K562 (cell line): Measurements from ENCODE around the gene PI4KA. TPM values are rescaled to one million over a fixed set of nuclear protein-coding genes. Genes with fewer than 3 reads are reported as not detected.

ENCODE experiments used
- DMBX1 ChIP-seq: fragments of 250-450 bp; sonication (Bioruptor Pico); IDR thresholded peaks from 2 replicates; pipeline ENCODE4 v1.8.0; 2022; ENCODE audit warnings: inconsistent platforms, mild to moderate bottlenecking, moderate library complexity, borderline replicate concordance
- ETS2 ChIP-seq: IDR thresholded peaks from 2 replicates; pipeline ENCODE4 v1.6.1; 2016; ENCODE audit warnings: borderline replicate concordance, missing genetic modification characterization, mild to moderate bottlenecking, moderate library complexity, missing compliant biosample characterization; ENCODE audit not compliant: poor library complexity, severe bottlenecking
- EWSR1 ChIP-seq: fragments of 450-650 bp; IDR thresholded peaks from 2 replicates; pipeline ENCODE4 v1.6.1; 2018; ENCODE audit warnings: borderline replicate concordance, mild to moderate bottlenecking, low read depth, moderate library complexity; ENCODE audit not compliant: partially characterized antibody
- L3MBTL2 ChIP-seq: fragments of 450-650 bp; IDR thresholded peaks from 2 replicates; pipeline ENCODE4 v1.6.1; 2016; ENCODE audit warnings: mild to moderate bottlenecking, moderate library complexity
- RAD51 ChIP-seq: fragments of 450-650 bp; IDR thresholded peaks from 2 replicates; pipeline ENCODE4 v1.7.1; 2016; ENCODE audit warnings: low read depth, mild to moderate bottlenecking, borderline replicate concordance
- SRSF1 ChIP-seq: fragments of 200-400 bp; formaldehyde crosslinking; IDR thresholded peaks from 2 replicates; pipeline ENCODE4 v1.6.1; 2017; ENCODE audit warnings: mild to moderate bottlenecking, low read depth, low read length, moderate library complexity
- STAT5B ChIP-seq: fragments of 250-450 bp; sonication (Bioruptor Pico); IDR thresholded peaks from 2 replicates; pipeline ENCODE4 v1.8.0; 2021; ENCODE audit warnings: mild to moderate bottlenecking, inconsistent platforms
- ZNF124 ChIP-seq: sonication (generic); formaldehyde crosslinking; IDR thresholded peaks from 2 replicates; pipeline ENCODE4 v1.8.1; 2022; ENCODE audit warnings: missing genetic modification reagents
- ZNF274 ChIP-seq: IDR thresholded peaks from 2 replicates; pipeline ENCODE4 v1.6.1; 2011; ENCODE audit warnings: low read depth, mild to moderate bottlenecking, low read length, moderate library complexity, borderline replicate concordance
- polyA plus RNA-seq, 8 experiments: library from polyadenylated mRNA; depleted of rRNA in 4 of 8; stranded (reverse) in 5 of 8; unstranded in 3 of 8; fragments of >200 nt; fragmentation: Nextera tagmentation in 2 of 8; fragmentation: Illumina TruSeq in 1 of 8; extraction: Ambion mirVana in 2 of 8; extraction: Trizol in 1 of 8; gene quantifications; 2 replicates each; pipeline versions ENCODE4 v1.2.1 to v1.2.3, GENCODE V29; 2011 to 2014; ENCODE audit warnings: inconsistent platforms in 1 of 8, missing spikeins in 1 of 8
- total RNA-seq, 7 experiments: library from RNA; depleted of rRNA in 6 of 7; stranded (reverse); fragments of >200 nt in 6 of 7; fragmentation: Illumina TruSeq in 2 of 7; extraction: Trizol in 2 of 7; gene quantifications; 2 replicates each; pipeline versions ENCODE4 v1.2.1 to v1.2.3, GENCODE V29; 2011 to 2021; ENCODE audit warnings: low replicate concordance in 1 of 7
- TF ChIP-seq, protein P1 (sequence below): fragments of 250-450 bp; sonication (Bioruptor Pico); IDR thresholded peaks from 2 replicates; pipeline ENCODE4 v1.4.0; 2020
- TF ChIP-seq, protein P2 (sequence below): fragments of 250-450 bp; sonication (Bioruptor Pico); IDR thresholded peaks from 2 replicates; pipeline ENCODE4 v1.4.0; 2020; ENCODE audit warnings: mild to moderate bottlenecking, moderate library complexity
- TF ChIP-seq, protein P3 (sequence below): fragments of 450-650 bp; formaldehyde crosslinking; IDR thresholded peaks from 2 replicates; pipeline ENCODE4 v1.4.0; 2020; ENCODE audit warnings: mild to moderate bottlenecking, moderate library complexity
- TF ChIP-seq, protein P4 (sequence below): sonication (generic); formaldehyde crosslinking; IDR thresholded peaks from 2 replicates; pipeline ENCODE4 v1.8.0; 2023; ENCODE audit warnings: mild to moderate bottlenecking, missing genetic modification reagents

Gene PI4KA
- total and polyA plus RNA-seq, 9 of the 15 experiments (the other 6 are each of a cell fraction or from before 2014, with no cell fraction given), result 7.3 to 187 (median 84.7) TPM

DNA sequence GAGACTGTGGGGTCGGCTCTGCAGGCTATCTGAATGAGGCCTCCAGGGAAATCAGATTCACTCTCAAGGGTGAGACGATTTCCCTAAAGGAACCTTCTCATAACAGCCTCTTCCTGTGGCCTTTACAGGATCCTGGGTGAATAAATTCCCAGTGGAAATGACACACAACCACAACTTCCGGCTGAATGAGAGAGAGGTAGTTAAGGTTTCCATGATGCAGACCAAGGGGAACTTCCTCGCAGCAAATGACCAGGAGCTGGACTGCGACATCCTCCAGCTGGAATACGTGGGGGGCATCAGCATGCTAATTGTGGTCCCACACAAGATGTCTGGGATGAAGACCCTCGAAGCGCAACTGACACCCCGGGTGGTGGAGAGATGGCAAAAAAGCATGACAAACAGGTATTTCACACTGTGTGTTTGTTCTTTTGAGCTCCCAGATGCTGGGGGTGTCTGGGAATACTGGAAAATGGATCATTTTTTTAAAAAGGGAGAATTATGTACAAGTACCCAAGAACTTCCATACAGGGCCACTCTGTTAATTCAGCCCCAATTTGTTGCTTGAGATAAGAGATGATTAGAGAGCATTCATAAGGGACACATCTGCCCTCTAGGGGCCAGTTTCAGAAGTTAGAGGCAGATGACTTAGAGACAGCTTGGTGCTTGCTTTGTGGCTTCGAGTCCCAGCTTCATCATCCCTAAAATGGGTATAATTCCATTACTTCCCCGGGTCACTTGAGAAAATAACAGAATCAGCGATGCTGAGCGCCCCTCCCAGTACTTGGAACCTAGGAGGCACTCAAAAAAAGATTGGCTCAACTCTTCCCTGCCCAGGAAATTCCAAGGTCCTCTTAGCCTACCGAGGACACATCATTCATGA is 74.5 kb downstream of the PI4KA start (continued):
- TF ChIP-seq L3MBTL2 (no peak), EWSR1 (no peak), RAD51 (no peak), ETS2 (tag) (no peak), ZNF124 (CRISPR knock-in tag) (no peak), SRSF1 (no peak), ZNF274 (no peak), STAT5B (CRISPR knock-in tag) (no peak), DMBX1 (CRISPR knock-in tag) (no peak; the same call in 1 of the 2 replicates)
- TF ChIP-seq, protein P1, sequence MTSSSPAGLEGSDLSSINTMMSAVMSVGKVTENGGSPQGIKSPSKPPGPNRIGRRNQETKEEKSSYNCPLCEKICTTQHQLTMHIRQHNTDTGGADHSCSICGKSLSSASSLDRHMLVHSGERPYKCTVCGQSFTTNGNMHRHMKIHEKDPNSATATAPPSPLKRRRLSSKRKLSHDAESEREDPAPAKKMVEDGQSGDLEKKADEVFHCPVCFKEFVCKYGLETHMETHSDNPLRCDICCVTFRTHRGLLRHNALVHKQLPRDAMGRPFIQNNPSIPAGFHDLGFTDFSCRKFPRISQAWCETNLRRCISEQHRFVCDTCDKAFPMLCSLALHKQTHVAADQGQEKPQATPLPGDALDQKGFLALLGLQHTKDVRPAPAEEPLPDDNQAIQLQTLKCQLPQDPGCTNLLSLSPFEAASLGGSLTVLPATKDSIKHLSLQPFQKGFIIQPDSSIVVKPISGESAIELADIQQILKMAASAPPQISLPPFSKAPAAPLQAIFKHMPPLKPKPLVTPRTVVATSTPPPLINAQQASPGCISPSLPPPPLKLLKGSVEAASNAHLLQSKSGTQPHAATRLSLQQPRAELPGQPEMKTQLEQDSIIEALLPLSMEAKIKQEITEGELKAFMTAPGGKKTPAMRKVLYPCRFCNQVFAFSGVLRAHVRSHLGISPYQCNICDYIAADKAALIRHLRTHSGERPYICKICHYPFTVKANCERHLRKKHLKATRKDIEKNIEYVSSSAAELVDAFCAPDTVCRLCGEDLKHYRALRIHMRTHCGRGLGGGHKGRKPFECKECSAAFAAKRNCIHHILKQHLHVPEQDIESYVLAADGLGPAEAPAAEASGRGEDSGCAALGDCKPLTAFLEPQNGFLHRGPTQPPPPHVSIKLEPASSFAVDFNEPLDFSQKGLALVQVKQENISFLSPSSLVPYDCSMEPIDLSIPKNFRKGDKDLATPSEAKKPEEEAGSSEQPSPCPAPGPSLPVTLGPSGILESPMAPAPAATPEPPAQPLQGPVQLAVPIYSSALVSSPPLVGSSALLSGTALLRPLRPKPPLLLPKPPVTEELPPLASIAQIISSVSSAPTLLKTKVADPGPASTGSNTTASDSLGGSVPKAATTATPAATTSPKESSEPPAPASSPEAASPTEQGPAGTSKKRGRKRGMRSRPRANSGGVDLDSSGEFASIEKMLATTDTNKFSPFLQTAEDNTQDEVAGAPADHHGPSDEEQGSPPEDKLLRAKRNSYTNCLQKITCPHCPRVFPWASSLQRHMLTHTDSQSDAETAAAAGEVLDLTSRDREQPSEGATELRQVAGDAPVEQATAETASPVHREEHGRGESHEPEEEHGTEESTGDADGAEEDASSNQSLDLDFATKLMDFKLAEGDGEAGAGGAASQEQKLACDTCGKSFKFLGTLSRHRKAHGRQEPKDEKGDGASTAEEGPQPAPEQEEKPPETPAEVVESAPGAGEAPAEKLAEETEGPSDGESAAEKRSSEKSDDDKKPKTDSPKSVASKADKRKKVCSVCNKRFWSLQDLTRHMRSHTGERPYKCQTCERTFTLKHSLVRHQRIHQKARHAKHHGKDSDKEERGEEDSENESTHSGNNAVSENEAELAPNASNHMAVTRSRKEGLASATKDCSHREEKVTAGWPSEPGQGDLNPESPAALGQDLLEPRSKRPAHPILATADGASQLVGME (CRISPR knock-in tag), result peak; percentile 87; the same call in 1 of the 2 replicates
- TF ChIP-seq, protein P2, sequence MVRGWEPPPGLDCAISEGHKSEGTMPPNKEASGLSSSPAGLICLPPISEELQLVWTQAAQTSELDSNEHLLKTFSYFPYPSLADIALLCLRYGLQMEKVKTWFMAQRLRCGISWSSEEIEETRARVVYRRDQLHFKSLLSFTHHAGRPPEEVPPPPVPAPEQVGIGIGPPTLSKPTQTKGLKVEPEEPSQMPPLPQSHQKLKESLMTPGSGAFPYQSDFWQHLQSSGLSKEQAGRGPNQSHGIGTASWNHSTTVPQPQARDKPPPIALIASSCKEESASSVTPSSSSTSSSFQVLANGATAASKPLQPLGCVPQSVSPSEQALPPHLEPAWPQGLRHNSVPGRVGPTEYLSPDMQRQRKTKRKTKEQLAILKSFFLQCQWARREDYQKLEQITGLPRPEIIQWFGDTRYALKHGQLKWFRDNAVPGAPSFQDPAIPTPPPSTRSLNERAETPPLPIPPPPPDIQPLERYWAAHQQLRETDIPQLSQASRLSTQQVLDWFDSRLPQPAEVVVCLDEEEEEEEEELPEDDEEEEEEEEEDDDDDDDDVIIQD (CRISPR knock-in tag), result no peak
- TF ChIP-seq, protein P3, sequence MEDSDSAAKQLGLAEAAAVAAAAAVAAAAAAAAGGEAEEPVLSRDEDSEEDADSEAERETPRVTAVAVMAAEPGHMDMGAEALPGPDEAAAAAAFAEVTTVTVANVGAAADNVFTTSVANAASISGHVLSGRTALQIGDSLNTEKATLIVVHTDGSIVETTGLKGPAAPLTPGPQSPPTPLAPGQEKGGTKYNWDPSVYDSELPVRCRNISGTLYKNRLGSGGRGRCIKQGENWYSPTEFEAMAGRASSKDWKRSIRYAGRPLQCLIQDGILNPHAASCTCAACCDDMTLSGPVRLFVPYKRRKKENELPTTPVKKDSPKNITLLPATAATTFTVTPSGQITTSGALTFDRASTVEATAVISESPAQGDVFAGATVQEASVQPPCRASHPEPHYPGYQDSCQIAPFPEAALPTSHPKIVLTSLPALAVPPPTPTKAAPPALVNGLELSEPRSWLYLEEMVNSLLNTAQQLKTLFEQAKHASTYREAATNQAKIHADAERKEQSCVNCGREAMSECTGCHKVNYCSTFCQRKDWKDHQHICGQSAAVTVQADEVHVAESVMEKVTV (CRISPR knock-in tag), result peak; percentile 98
- TF ChIP-seq, protein P4, sequence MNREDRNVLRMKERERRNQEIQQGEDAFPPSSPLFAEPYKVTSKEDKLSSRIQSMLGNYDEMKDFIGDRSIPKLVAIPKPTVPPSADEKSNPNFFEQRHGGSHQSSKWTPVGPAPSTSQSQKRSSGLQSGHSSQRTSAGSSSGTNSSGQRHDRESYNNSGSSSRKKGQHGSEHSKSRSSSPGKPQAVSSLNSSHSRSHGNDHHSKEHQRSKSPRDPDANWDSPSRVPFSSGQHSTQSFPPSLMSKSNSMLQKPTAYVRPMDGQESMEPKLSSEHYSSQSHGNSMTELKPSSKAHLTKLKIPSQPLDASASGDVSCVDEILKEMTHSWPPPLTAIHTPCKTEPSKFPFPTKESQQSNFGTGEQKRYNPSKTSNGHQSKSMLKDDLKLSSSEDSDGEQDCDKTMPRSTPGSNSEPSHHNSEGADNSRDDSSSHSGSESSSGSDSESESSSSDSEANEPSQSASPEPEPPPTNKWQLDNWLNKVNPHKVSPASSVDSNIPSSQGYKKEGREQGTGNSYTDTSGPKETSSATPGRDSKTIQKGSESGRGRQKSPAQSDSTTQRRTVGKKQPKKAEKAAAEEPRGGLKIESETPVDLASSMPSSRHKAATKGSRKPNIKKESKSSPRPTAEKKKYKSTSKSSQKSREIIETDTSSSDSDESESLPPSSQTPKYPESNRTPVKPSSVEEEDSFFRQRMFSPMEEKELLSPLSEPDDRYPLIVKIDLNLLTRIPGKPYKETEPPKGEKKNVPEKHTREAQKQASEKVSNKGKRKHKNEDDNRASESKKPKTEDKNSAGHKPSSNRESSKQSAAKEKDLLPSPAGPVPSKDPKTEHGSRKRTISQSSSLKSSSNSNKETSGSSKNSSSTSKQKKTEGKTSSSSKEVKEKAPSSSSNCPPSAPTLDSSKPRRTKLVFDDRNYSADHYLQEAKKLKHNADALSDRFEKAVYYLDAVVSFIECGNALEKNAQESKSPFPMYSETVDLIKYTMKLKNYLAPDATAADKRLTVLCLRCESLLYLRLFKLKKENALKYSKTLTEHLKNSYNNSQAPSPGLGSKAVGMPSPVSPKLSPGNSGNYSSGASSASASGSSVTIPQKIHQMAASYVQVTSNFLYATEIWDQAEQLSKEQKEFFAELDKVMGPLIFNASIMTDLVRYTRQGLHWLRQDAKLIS, result no peak
